Astrocyte (in vitro differentiated cells and primary cell): ENCODE results near the gene PSMD2. TPM values are rescaled to one million over a fixed set of nuclear protein-coding genes. Genes with fewer than 3 reads are reported as not detected.

Experiments
- DNase-seq: peaks from one replicate; pipeline ENCODE4 v3.0.0-alpha.2; 2010; ENCODE audit warnings: low read depth
- FAIRE-seq: peaks from 2 replicates; lab custom pipeline; 2011; peaks lifted over from hg19 to GRCh38; lab: Jason Lieb, UNC
- H2AFZ ChIP-seq: 2 replicates; pipeline ENCODE4 v1.6.0; 2012; ENCODE audit warnings: low read depth, low read length, inconsistent platforms
- H3K27ac ChIP-seq: 2 replicates; pipeline ENCODE4 v1.5.1; 2011; ENCODE audit warnings: low read depth, low read length, inconsistent platforms
- H3K27me3 ChIP-seq: 2 replicates; pipeline ENCODE4 v1.6.0; 2011; ENCODE audit warnings: low read length, inconsistent platforms; ENCODE audit not compliant: insufficient read depth
- H3K36me3 ChIP-seq: 2 replicates; pipeline ENCODE4 v1.5.1; 2011; ENCODE audit warnings: low read length, inconsistent platforms; ENCODE audit not compliant: insufficient read depth
- H3K4me1 ChIP-seq: 2 replicates; pipeline ENCODE4 v1.5.1; 2011; ENCODE audit warnings: low read length, inconsistent platforms; ENCODE audit not compliant: insufficient read depth
- H3K4me2 ChIP-seq: 2 replicates; pipeline ENCODE4 v1.6.0; 2012; ENCODE audit warnings: low read length, inconsistent platforms
- H3K4me3 ChIP-seq: 2 replicates; pipeline ENCODE4 v1.5.1; 2011; ENCODE audit warnings: low read depth, mild to moderate bottlenecking, low read length, inconsistent platforms; ENCODE audit not compliant: insufficient read depth
- H3K79me2 ChIP-seq: 2 replicates; pipeline ENCODE4 v1.6.0; 2012; ENCODE audit warnings: mild to moderate bottlenecking, low read length, inconsistent platforms; ENCODE audit not compliant: insufficient read depth
- H3K9ac ChIP-seq: 2 replicates; pipeline ENCODE4 v1.6.0; 2012; ENCODE audit warnings: mild to moderate bottlenecking, low read length, inconsistent platforms
- H3K9me3 ChIP-seq: 2 replicates; pipeline ENCODE4 v1.5.1; 2012; ENCODE audit warnings: low read depth, mild to moderate bottlenecking, low read length, inconsistent platforms; ENCODE audit not compliant: insufficient read depth
- H4K20me1 ChIP-seq: 2 replicates; pipeline ENCODE4 v1.6.0; 2012; ENCODE audit warnings: low read length, inconsistent platforms; ENCODE audit not compliant: insufficient read depth
- H3K27ac Mint-ChIP-seq: one replicate; pipeline ENCODE4 v1.8.0; 2021; ENCODE audit warnings: mild to moderate bottlenecking, mixed read lengths; ENCODE audit not compliant: unreplicated experiment
- H3K27me3 Mint-ChIP-seq: one replicate; pipeline ENCODE4 v1.8.0; 2021; ENCODE audit warnings: low read depth, mixed read lengths; ENCODE audit not compliant: unreplicated experiment
- H3K36me3 Mint-ChIP-seq: one replicate; pipeline ENCODE4 v1.8.0; 2021; ENCODE audit warnings: low read depth, mixed read lengths; ENCODE audit not compliant: unreplicated experiment
- H3K4me1 Mint-ChIP-seq: one replicate; pipeline ENCODE4 v1.8.0; 2021; ENCODE audit warnings: low read depth, mixed read lengths; ENCODE audit not compliant: unreplicated experiment
- H3K4me3 Mint-ChIP-seq: one replicate; pipeline ENCODE4 v1.8.0; 2021; ENCODE audit warnings: mild to moderate bottlenecking, moderate library complexity, mixed read lengths; ENCODE audit not compliant: unreplicated experiment
- H3K9me3 Mint-ChIP-seq: one replicate; pipeline ENCODE4 v1.8.0; 2021; ENCODE audit warnings: mild to moderate bottlenecking, mixed read lengths; ENCODE audit not compliant: unreplicated experiment
- CTCF ChIP-seq: IDR thresholded peaks from 2 replicates; pipeline ENCODE4 v1.5.1; 2011; ENCODE audit warnings: low read depth, mild to moderate bottlenecking, inconsistent platforms, low read length, moderate library complexity; ENCODE audit not compliant: insufficient read depth
- EZH2 ChIP-seq: IDR thresholded peaks from 2 replicates; pipeline ENCODE4 v1.6.1; 2012; ENCODE audit warnings: mild to moderate bottlenecking, low read length, inconsistent platforms; ENCODE audit not compliant: insufficient read depth
- total RNA-seq: library from RNA; stranded (reverse); gene quantifications from 2 replicates; pipeline ENCODE4 v1.2.1, GENCODE V29; 2021

The PSMD2 gene
- total RNA-seq, 1 donor from 2014 or later, result 588 TPM

GRCh38 chr3:184282941-184283340 is 16.1 kb upstream of the PSMD2 start:
- no peaks in the 10 kb centered on the region for H3K4me1 Mint-ChIP-seq
- Histone ChIP-seq H4K20me1 (no peaks in the 10 kb centered on the region), H2AFZ (no peak overlapping the region), H3K27me3 (peaks cover 7% of the 10 kb centered on the region), H3K36me3 (no peaks in the 10 kb centered on the region), H3K9ac (no peak overlapping the region), H3K27ac (no peak overlapping the region), H3K9me3 (no peaks in the 10 kb centered on the region), H3K79me2 (no peaks in the 10 kb centered on the region), H3K4me3 (no peak overlapping the region), H3K4me1 (no peaks in the 10 kb centered on the region), H3K4me2 (no peak overlapping the region)
- H3K27me3 Mint-ChIP-seq, result peaks cover 63% of the 10 kb centered on the region
- DNase-seq (no peak), FAIRE-seq (no peak)
- H3K36me3 Mint-ChIP-seq, result peaks cover 2% of the 10 kb centered on the region
- no peak overlapping the region for H3K4me3 Mint-ChIP-seq
- TF ChIP-seq EZH2 (no peak), CTCF (no peak)
- H3K27ac Mint-ChIP-seq, result no peak overlapping the region
- no peaks in the 10 kb centered on the region for H3K9me3 Mint-ChIP-seq

- Histone ChIP-seq H2AFZ (no peak overlapping the region), H3K4me3 (no peak overlapping the region), H3K9me3 (no peaks in the 10 kb centered on the region), H3K36me3 (no peaks in the 10 kb centered on the region), H3K4me2 (no peak overlapping the region), H3K79me2 (no peaks in the 10 kb centered on the region), H4K20me1 (no peaks in the 10 kb centered on the region), H3K27ac (no peak overlapping the region), H3K27me3 (peaks cover 7% of the 10 kb centered on the region), H3K9ac (no peak overlapping the region), H3K4me1 (no peaks in the 10 kb centered on the region)
- Mint-ChIP-seq H3K27me3 (peaks cover 55% of the 10 kb centered on the region), H3K27ac (no peak overlapping the region), H3K9me3 (no peaks in the 10 kb centered on the region), H3K4me1 (no peaks in the 10 kb centered on the region), H3K4me3 (no peak overlapping the region), H3K36me3 (peaks cover 2% of the 10 kb centered on the region)
- DNase-seq (no peak), FAIRE-seq (no peak)
- TF ChIP-seq CTCF (no peak), EZH2 (no peak)
Observed at GRCh38 chr3:184283681-184284080, 15.4 kb upstream of the PSMD2 start.

GRCh38 chr3:184284696-184285095 is 14.3 kb upstream of the PSMD2 start:
- Mint-ChIP-seq H3K27ac (no peak overlapping the region), H3K27me3 (peaks cover 46% of the 10 kb centered on the region), H3K4me1 (no peaks in the 10 kb centered on the region)

More at GRCh38 chr3:184284696-184285095, 14.3 kb upstream of the PSMD2 start:
- Histone ChIP-seq H3K27me3 (peaks cover 7% of the 10 kb centered on the region), H4K20me1 (no peaks in the 10 kb centered on the region), H3K79me2 (no peaks in the 10 kb centered on the region), H3K27ac (no peak overlapping the region), H3K4me2 (no peak overlapping the region), H3K4me1 (no peaks in the 10 kb centered on the region), H3K36me3 (no peaks in the 10 kb centered on the region), H2AFZ (no peak overlapping the region), H3K9me3 (no peaks in the 10 kb centered on the region), H3K9ac (no peak overlapping the region), H3K4me3 (no peak overlapping the region)
- peak; percentile 53 for DNase-seq
- H3K9me3 Mint-ChIP-seq, result no peaks in the 10 kb centered on the region
- H3K36me3 Mint-ChIP-seq, result peaks cover 2% of the 10 kb centered on the region
- no peak overlapping the region for H3K4me3 Mint-ChIP-seq
- TF ChIP-seq CTCF (peak; percentile 39), EZH2 (no peak)
- FAIRE-seq, result no peak
